H1 (cell line): ENCODE data around the gene OR56A5. TPM values are rescaled to one million over a fixed set of nuclear protein-coding genes. Genes with fewer than 3 reads are reported as not detected.

Experiments used
- ATF2 ChIP-seq: IDR thresholded peaks from 2 replicates; pipeline ENCODE4 v1.6.1; 2012; ENCODE audit warnings: low read length, inconsistent platforms
- BACH1 ChIP-seq: IDR thresholded peaks from 2 replicates; pipeline ENCODE4 v1.6.1; 2012; ENCODE audit warnings: low read length, improper control_type of control experiment
- NANOG ChIP-seq: IDR thresholded peaks from 2 replicates; pipeline ENCODE4 v1.6.1; 2011; ENCODE audit warnings: low read length, low read depth, mild to moderate bottlenecking, inconsistent platforms; ENCODE audit not compliant: insufficient read depth, poor library complexity, severe bottlenecking
- SIN3A ChIP-seq, 2 experiments: IDR thresholded peaks in 1 of 2; conservative IDR thresholded peaks in 1 of 2; 2 replicates each; pipeline ENCODE4 v1.6.1; 2011 to 2012; ENCODE audit warnings: low read length in 2 of 2, improper control_type of control experiment in 1 of 2, low read depth in 1 of 2, mild to moderate bottlenecking in 1 of 2
- polyA plus RNA-seq, 7 experiments: library from polyadenylated mRNA; depleted of rRNA in 3 of 7; stranded (reverse) in 5 of 7; unstranded in 2 of 7; fragments of >200 nt in 5 of 7; fragments of 200-250 nt in 2 of 7; gene quantifications; 1 replicate in 5 of 7; 2 replicates in 1 of 7; 4 replicates in 1 of 7; pipeline versions ENCODE4 v1.2.1 to v1.2.3, GENCODE V29; 2011 to 2013; ENCODE audit warnings: missing spikeins in 2 of 7, mixed read lengths in 2 of 7
- total RNA-seq: library from RNA; stranded (reverse); fragmentation: NEBNext Ultra II Directional; extraction: Animal tissue kit (Norgen Biotek cat#: 25700); gene quantifications from 2 replicates; pipeline ENCODE4 v1.2.1, GENCODE V29; 2021

Gene OR56A5
- total and polyA plus RNA-seq, 2 of the 8 experiments (the other 6 are each of a cell fraction or from before 2014, with no cell fraction given): 0.14 TPM; not detected in 1

- TF ChIP-seq SIN3A (conservative IDR thresholded peaks at IDR 0.05 in 1 of 2, IDR thresholded peaks at IDR 0.05 in 1 of 2; ENCODE audit: low read depth in 1 of 2, low read length in 2 of 2) (no peak), ATF2 (no peak), BACH1 (no peak), NANOG (no peak)
These were observed 23.9 kb upstream of the OR56A5 start (continued) for GRCh38 chr11:5992150-5992549.
